GM10847 (cell line): ENCODE measurements around the gene ULK2.

Source experiments
- POLR2A ChIP-seq: IDR thresholded peaks from 2 replicates; pipeline ENCODE4 v1.6.1; 2011; ENCODE audit not compliant: insufficient read length; ENCODE audit errors: extremely low read depth

ULK2 gene

DNA sequence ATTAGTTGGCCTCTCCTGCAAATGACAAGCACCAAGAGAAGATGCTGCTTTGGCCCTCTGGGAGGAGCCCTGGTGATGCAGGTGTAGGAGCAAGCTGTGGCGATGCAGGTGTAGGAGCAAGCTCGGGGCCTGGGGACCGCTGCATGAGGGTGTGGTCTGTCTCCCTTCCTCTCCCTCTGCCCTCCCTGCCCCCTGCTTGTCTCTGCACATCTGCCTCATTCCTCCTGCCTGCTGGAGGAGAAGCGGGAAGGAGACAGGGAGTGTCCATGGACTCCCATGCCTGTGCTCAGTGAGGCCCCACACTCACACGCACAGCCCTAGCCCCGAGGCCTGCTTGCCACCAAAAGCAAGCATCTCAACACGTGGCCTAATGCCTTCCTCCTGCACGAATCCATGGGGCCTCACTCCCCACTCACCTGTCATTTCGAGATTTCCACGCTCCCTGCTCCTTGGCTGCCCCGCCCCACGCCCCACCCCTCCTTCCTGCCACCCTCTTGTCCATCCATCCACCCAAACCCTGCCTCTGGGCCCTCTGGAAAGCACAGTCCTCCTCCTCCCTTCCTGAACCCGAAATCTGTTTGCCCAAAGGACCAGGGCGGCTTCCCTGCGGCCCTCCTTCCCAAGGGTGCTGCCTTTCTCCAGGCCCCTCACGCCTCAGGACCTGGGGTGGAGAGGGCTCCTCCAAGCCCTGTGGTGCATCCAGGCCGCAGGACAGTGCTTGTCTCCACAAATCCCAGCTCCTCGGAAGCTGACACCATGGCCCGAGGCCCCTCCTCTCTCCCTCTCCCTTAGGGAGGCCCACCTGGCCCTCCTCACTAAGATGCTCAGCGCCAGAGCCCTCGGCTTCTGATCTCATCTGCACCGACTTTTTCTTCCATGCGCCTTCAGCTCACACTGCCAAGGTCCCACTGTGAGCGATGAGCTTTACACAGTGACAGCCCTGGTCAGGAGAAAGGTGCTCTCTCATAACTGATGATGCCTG lies 107.9 kb downstream of the ULK2 start:
- TF ChIP-seq POLR2A, result no peak

GRCh38 chr17:19757536-19758180 lies 110.1 kb downstream of the ULK2 start:
- no peak for TF ChIP-seq POLR2A

DNA sequence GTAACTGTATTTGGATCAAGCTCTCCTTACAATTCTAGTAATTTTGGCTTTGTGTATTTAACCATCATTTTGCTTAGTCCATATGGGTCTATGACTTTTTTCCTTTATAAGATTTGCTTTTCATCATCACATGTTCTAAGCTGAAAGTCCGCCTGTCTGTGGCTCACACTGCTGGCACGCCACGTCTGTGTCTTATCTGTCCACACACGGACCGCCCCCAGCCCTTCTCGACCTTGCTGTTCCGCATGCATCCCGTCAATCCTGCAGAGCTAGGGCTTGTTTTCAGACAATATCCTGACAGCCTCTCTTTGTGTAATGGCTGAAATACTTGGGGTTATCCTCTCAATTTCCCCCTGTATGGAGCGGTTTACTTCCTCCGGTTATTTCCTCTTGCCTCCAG lies 111.2 kb downstream of the ULK2 start:
- TF ChIP-seq POLR2A, result no peak

DNA sequence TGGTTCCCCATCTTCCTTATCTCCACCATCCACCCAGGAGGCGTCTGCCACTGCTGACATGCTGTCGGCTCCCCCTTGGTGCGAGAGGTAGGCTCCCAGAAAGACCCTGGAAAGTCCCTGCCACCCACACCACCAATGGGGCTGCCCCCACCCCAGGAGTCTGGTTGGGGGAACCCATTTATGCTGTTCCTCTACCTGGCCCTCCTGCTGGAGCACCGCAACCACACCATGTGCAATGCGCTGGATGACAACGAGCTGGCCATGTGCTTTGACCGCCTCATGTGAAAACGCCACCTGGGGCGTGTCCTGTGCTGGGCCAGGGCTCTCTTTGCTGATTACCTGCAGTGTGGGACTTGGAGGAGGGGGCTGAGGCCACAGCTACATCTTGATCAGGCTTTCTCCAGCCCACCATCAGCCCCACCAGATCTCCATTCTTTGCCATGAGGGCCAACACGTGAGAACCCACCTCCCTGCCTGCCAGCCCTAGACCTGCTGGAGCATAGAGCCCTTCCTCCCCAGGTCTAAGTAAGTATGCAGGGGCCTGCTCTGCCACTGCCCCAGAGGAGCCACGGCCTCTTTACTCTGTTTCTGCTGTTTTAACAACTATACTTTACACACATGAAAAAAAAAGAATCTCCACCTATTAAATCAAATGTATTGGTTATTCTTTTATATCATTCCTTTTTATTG lies 111.8 kb downstream of the ULK2 start:
- no peak for TF ChIP-seq POLR2A

GRCh38 chr17:19755392-19755791 lies 112.3 kb downstream of the ULK2 start:
- no peak for TF ChIP-seq POLR2A

GRCh38 chr17:19753661-19754463 lies 113.9 kb downstream of the ULK2 start:
- TF ChIP-seq POLR2A, result no peak

DNA sequence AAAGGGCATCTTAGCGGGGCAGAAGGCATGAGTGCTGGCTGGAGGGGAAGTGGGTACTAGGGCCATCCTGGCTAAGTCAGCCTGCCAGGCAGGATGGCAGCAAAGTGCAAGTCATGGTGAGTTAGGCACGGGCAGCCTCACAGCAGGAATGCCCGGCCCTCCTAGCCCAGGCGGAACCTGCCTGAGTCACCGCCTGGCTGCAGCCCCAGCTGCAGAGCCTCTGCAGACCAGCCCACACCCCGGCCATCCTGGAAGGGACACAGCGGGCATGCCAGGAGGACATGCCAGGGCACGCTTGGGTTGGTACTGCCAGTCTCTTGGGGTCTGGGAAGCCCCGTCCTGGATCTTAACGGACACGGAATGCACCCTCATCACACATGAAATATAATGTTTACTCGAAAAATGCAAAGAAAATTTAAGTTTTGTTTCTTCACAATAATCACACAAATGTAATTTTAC lies 114.7 kb downstream of the ULK2 start:
- no peak for TF ChIP-seq POLR2A

GRCh38 chr17:19752216-19753050 lies 115.3 kb downstream of the ULK2 start:
- no peak for TF ChIP-seq POLR2A

GRCh38 chr17:19750835-19751234 lies 116.9 kb downstream of the ULK2 start:
- no peak for TF ChIP-seq POLR2A

DNA sequence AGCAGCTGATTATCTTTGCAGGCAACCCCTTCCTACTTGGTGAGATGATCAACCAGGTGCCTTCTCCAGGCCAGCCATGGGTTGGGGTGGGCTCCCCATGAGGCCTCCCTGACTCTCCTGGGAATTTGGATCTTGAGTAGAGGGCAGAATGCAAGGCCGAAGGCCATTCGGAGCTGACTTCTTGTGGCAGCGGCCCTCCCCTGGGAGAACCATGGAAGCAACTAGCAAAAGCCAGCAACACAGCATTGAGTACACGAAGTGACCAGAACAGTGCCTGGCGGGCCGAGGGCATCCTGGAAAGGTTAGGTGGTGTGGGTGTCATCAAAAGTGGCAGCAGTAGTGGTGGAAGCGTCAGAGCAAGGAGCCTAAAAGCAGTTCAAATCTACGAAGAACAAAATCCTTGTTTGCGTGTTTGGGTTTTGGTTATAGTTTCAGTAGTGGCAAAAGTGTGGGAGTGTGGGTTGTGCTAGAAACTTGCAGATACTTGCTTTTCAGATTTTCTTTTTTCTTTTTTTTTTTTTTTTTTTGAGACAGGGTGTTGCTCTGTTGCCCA lies 117.6 kb downstream of the ULK2 start:
- TF ChIP-seq POLR2A, result no peak

DNA sequence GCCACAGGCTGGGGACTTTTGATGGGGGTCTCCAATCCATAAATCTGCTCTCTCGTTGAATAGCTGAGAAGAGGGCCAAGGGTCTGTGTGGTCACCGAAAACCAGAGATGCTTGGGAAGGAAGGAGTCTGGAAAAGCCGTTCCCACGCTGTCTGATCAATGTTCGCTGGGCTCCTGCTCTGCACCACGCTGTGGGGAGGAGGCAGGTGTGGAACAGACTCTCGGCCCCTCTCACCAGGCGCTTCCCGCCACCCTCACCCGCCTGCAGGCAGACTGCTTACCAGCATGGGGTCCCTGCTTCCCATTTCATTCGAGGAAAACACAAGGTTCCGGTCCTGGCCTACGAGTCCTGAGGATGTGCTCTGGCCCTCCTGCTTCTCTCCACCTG lies 118.9 kb downstream of the ULK2 start:
- no peak for TF ChIP-seq POLR2A

GRCh38 chr17:19747829-19748806 lies 119.6 kb downstream of the ULK2 start, which contains the start of gene ALDH3A1:
Gene ALDH3A1 (minus strand): TSS chr17:19748298. CDS start chr17:19745129, 3,169 bp downstream.
- no peak for TF ChIP-seq POLR2A

DNA sequence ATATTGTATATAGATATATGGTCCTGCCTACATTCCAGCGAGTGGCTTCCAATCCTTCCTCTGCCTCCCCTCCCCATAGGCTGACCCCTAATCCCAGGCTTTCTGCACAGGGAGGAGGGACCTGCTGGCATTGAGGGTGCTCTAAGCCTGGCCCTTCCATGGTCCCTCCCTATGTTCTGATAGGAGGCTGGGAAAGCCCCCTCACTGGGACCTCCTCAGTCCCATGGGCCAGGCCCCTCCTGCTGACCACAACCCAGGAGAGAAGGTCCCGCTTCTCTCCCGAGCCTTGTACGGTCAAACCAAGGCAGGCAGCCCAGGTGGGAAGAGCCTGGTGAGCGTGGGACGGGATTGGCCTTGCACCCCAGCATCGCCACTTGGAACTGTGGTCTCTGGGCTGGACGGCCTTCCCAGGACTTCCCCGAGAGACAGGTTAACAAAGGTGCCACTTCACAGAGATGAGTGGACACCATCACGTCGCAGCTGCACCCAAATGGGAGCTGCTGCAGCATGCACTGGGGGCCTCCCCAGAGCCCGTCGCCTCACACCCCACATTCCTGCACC lies 120.5 kb downstream of the ULK2 start:
- TF ChIP-seq POLR2A, result no peak
